ENCODE measurements around the gene FGB.

Gene FGB

GRCh38 chr4:154551872-154552686 is 10.7 kb upstream of the FGB start:
- POLR2A ChIA-PET, result no interaction called here
- H3K27ac ChIP-seq (ENCODE audit: insufficient read depth in 1 of 2, low read depth in 1 of 2, low read length in 2 of 2, poor library complexity in 1 of 2, severe bottlenecking in 2 of 2), result no peak overlapping the region
- no peak overlapping the region for H3K4me3 ChIP-seq (ENCODE audit: control insufficient read depth in 1 of 7, extremely low read depth in 1 of 7, insufficient read depth in 4 of 7, low read depth in 2 of 7, low read length in 6 of 7)
- H3K27me3 ChIP-seq (replicated peaks in 2 of 5; ENCODE audit: control insufficient read depth in 4 of 5, insufficient read depth in 5 of 5, low read length in 4 of 5), result no peaks in the 10 kb centered on the region
- H3K36me3 ChIP-seq (ENCODE audit: control insufficient read depth in 4 of 4, insufficient read depth in 4 of 4, low read length in 3 of 4), result peaks cover 0 to 6% (median 3%) of the 10 kb centered on the region in 4 experiments
- WGBS (ENCODE audit: insufficient coverage), result 17% methylated on average over 1 of the region's 6 CpGs
- H3K4me1 ChIP-seq (ENCODE audit: control extremely low read depth in 1 of 4, control insufficient read depth in 4 of 4, insufficient read depth in 4 of 4, low read length in 3 of 4), result peaks cover 8 to 20% (median 12%) of the 10 kb centered on the region in 4 experiments
- no peaks in the 10 kb centered on the region for H3K9me3 ChIP-seq (ENCODE audit: control extremely low read depth in 1 of 5, control insufficient read depth in 4 of 5, insufficient read depth in 2 of 5, low read depth in 1 of 5, low read length in 4 of 5)
- CTCF ChIA-PET, result interaction anchor here (0.7 to 17.7 kb wide), 12 partner anchors 9 to 228 kb away, joined by 3 to 495 read pairs (median 4); partner anchors contain the start of gene FGG
- DNase-seq, result peak; percentile 78 to 89 (median 85)

GRCh38 chr4:154559141-154559493 is 3.7 kb upstream of the FGB start:
- no CpG with 5 or more reads among the region's 1 CpG for WGBS (ENCODE audit: insufficient coverage)

GRCh38 chr4:154559494-154560418 is 3.1 kb upstream of the FGB start:
- 80% methylated on average over 7 of the region's 9 CpGs for WGBS (ENCODE audit: insufficient coverage)
- POLR2A ChIA-PET, result interaction anchor here (0.6 kb wide), 2 partner anchors 61 to 221 kb away, joined by 3 read pairs; no protein-coding TSS in a partner anchor

More at GRCh38 chr4:154559141-154559493, 3.7 kb upstream of the FGB start:
- no peak overlapping the region for H3K27ac ChIP-seq (ENCODE audit: insufficient read depth in 1 of 2, low read depth in 1 of 2, low read length in 2 of 2, poor library complexity in 1 of 2, severe bottlenecking in 2 of 2)
- no peak for DNase-seq
- H3K4me1 ChIP-seq (ENCODE audit: control extremely low read depth in 1 of 4, control insufficient read depth in 4 of 4, insufficient read depth in 4 of 4, low read length in 3 of 4), result no peaks in the 10 kb centered on the region
- H3K9me3 ChIP-seq (ENCODE audit: control extremely low read depth in 1 of 5, control insufficient read depth in 4 of 5, insufficient read depth in 2 of 5, low read depth in 1 of 5, low read length in 4 of 5), result no peaks in the 10 kb centered on the region
- H3K27me3 ChIP-seq (replicated peaks in 2 of 5; ENCODE audit: control insufficient read depth in 4 of 5, insufficient read depth in 5 of 5, low read length in 4 of 5), result peaks cover 0 to 3% (median 0%) of the 10 kb centered on the region in 5 experiments
- POLR2A ChIA-PET, result interaction anchor here (0.6 kb wide), 2 partner anchors 61 to 220 kb away, joined by 3 read pairs; no protein-coding TSS in a partner anchor
- CTCF ChIA-PET, result interaction anchor here (0.5 to 17.7 kb wide), 28 partner anchors 9 to 223 kb away, joined by 3 to 495 read pairs (median 4); partner anchors contain the start of genes FGG, PLRG1 and RBM46
- H3K36me3 ChIP-seq (ENCODE audit: control insufficient read depth in 4 of 4, insufficient read depth in 4 of 4, low read length in 3 of 4), result no peaks in the 10 kb centered on the region
- no peak overlapping the region for H3K4me3 ChIP-seq (ENCODE audit: control insufficient read depth in 1 of 7, extremely low read depth in 1 of 7, insufficient read depth in 4 of 7, low read depth in 2 of 7, low read length in 6 of 7)

GRCh38 chr4:154560419-154560801 is 2.4 kb upstream of the FGB start:
- POLR2A ChIA-PET, result no interaction called here
- no peaks in the 10 kb centered on the region for H3K4me1 ChIP-seq (ENCODE audit: control extremely low read depth in 1 of 4, control insufficient read depth in 4 of 4, insufficient read depth in 4 of 4, low read length in 3 of 4)
- no peak overlapping the region for H3K27ac ChIP-seq (ENCODE audit: insufficient read depth in 1 of 2, low read depth in 1 of 2, low read length in 2 of 2, poor library complexity in 1 of 2, severe bottlenecking in 2 of 2)
- no peak overlapping the region for H3K4me3 ChIP-seq (ENCODE audit: control insufficient read depth in 1 of 7, extremely low read depth in 1 of 7, insufficient read depth in 4 of 7, low read depth in 2 of 7, low read length in 6 of 7)
- no peaks in the 10 kb centered on the region for H3K9me3 ChIP-seq (ENCODE audit: control extremely low read depth in 1 of 5, control insufficient read depth in 4 of 5, insufficient read depth in 2 of 5, low read depth in 1 of 5, low read length in 4 of 5)
- peak in 2 of 3 donors; percentile 39 to 63 for DNase-seq
- H3K36me3 ChIP-seq (ENCODE audit: control insufficient read depth in 4 of 4, insufficient read depth in 4 of 4, low read length in 3 of 4), result no peaks in the 10 kb centered on the region
- CTCF ChIA-PET, result interaction anchor here (1.0 to 17.7 kb wide), 7 partner anchors 9 to 220 kb away, joined by 3 to 495 read pairs (median 8); partner anchors contain the start of genes FGG, PLRG1 and RBM46
- no CpG with 5 or more reads among the region's 1 CpG for WGBS (ENCODE audit: insufficient coverage)
- H3K27me3 ChIP-seq (replicated peaks in 2 of 5; ENCODE audit: control insufficient read depth in 4 of 5, insufficient read depth in 5 of 5, low read length in 4 of 5), result peaks cover 0 to 3% (median 0%) of the 10 kb centered on the region in 5 experiments

More at GRCh38 chr4:154559494-154560418, 3.1 kb upstream of the FGB start:
- Histone ChIP-seq H3K36me3 (ENCODE audit: control insufficient read depth in 4 of 4, insufficient read depth in 4 of 4, low read length in 3 of 4) (no peaks in the 10 kb centered on the region), H3K9me3 (ENCODE audit: control extremely low read depth in 1 of 5, control insufficient read depth in 4 of 5, insufficient read depth in 2 of 5, low read depth in 1 of 5, low read length in 4 of 5) (no peaks in the 10 kb centered on the region), H3K27me3 (replicated peaks in 2 of 5; ENCODE audit: control insufficient read depth in 4 of 5, insufficient read depth in 5 of 5, low read length in 4 of 5) (peaks cover 0 to 3% (median 0%) of the 10 kb centered on the region in 5 experiments), H3K27ac (ENCODE audit: insufficient read depth in 1 of 2, low read depth in 1 of 2, low read length in 2 of 2, poor library complexity in 1 of 2, severe bottlenecking in 2 of 2) (no peak overlapping the region), H3K4me3 (ENCODE audit: control insufficient read depth in 1 of 7, extremely low read depth in 1 of 7, insufficient read depth in 4 of 7, low read depth in 2 of 7, low read length in 6 of 7) (no peak overlapping the region), H3K4me1 (ENCODE audit: control extremely low read depth in 1 of 4, control insufficient read depth in 4 of 4, insufficient read depth in 4 of 4, low read length in 3 of 4) (no peaks in the 10 kb centered on the region)
- CTCF ChIA-PET, result interaction anchor here (0.7 to 17.7 kb wide), 28 partner anchors 8 to 222 kb away, joined by 3 to 495 read pairs (median 4); partner anchors contain the start of genes FGG, PLRG1 and RBM46
- DNase-seq, result peak; percentile 60 to 63 (median 60)

- H3K4me1 ChIP-seq (ENCODE audit: control extremely low read depth in 1 of 4, control insufficient read depth in 4 of 4, insufficient read depth in 4 of 4, low read length in 3 of 4), result no peaks in the 10 kb centered on the region
- H3K4me3 ChIP-seq (ENCODE audit: control insufficient read depth in 1 of 7, extremely low read depth in 1 of 7, insufficient read depth in 4 of 7, low read depth in 2 of 7, low read length in 6 of 7), result no peak overlapping the region
- WGBS (ENCODE audit: insufficient coverage), result 100% methylated on average over 3 of the region's 4 CpGs
- peaks cover 0 to 3% (median 0%) of the 10 kb centered on the region in 5 experiments for H3K27me3 ChIP-seq (replicated peaks in 2 of 5; ENCODE audit: control insufficient read depth in 4 of 5, insufficient read depth in 5 of 5, low read length in 4 of 5)
- no peaks in the 10 kb centered on the region for H3K36me3 ChIP-seq (ENCODE audit: control insufficient read depth in 4 of 4, insufficient read depth in 4 of 4, low read length in 3 of 4)
- no peak overlapping the region for H3K27ac ChIP-seq (ENCODE audit: insufficient read depth in 1 of 2, low read depth in 1 of 2, low read length in 2 of 2, poor library complexity in 1 of 2, severe bottlenecking in 2 of 2)
- ChIA-PET POLR2A (no interaction called here), CTCF (interaction anchor here (0.8 to 17.7 kb wide), 8 partner anchors 9 to 220 kb away, joined by 3 to 495 read pairs (median 6); partner anchors contain the start of genes FGG, PLRG1 and RBM46)
- no peak for DNase-seq
- H3K9me3 ChIP-seq (ENCODE audit: control extremely low read depth in 1 of 5, control insufficient read depth in 4 of 5, insufficient read depth in 2 of 5, low read depth in 1 of 5, low read length in 4 of 5), result no peaks in the 10 kb centered on the region
Observed at GRCh38 chr4:154560824-154561231, 2.0 kb upstream of the FGB start.

GRCh38 chr4:154564311-154564710 is 1.5 kb downstream of the FGB start:
- no CpG with 5 or more reads among the region's 1 CpG for WGBS (ENCODE audit: insufficient coverage)
- Histone ChIP-seq H3K9me3 (ENCODE audit: control extremely low read depth in 1 of 5, control insufficient read depth in 4 of 5, insufficient read depth in 2 of 5, low read depth in 1 of 5, low read length in 4 of 5) (no peaks in the 10 kb centered on the region), H3K27ac (ENCODE audit: insufficient read depth in 1 of 2, low read depth in 1 of 2, low read length in 2 of 2, poor library complexity in 1 of 2, severe bottlenecking in 2 of 2) (no peak overlapping the region), H3K27me3 (replicated peaks in 2 of 5; ENCODE audit: control insufficient read depth in 4 of 5, insufficient read depth in 5 of 5, low read length in 4 of 5) (peaks cover 0 to 3% (median 0%) of the 10 kb centered on the region in 5 experiments), H3K4me1 (ENCODE audit: control extremely low read depth in 1 of 4, control insufficient read depth in 4 of 4, insufficient read depth in 4 of 4, low read length in 3 of 4) (peaks cover 0 to 4% (median 0%) of the 10 kb centered on the region in 4 experiments), H3K4me3 (ENCODE audit: control insufficient read depth in 1 of 7, extremely low read depth in 1 of 7, insufficient read depth in 4 of 7, low read depth in 2 of 7, low read length in 6 of 7) (no peak overlapping the region), H3K36me3 (ENCODE audit: control insufficient read depth in 4 of 4, insufficient read depth in 4 of 4, low read length in 3 of 4) (no peaks in the 10 kb centered on the region)
- CTCF ChIA-PET, result interaction anchor here (1.1 to 3.0 kb wide), 5 partner anchors 8 to 58 kb away, joined by 3 to 11 read pairs (median 4); partner anchors contain the start of gene PLRG1
- POLR2A ChIA-PET, result no interaction called here
- DNase-seq, result no peak

All from common myeloid progenitor, CD34-positive (primary cell).